HEK293 (cell line): ENCODE results near the gene GUCA2B.
A peak's percentile ranks its signal among the peaks of the same experiment; 100 is the strongest.

Experiments
- CTCF ChIP-seq: fragments of 450-650 bp; formaldehyde crosslinking; IDR thresholded peaks from 2 replicates; pipeline ENCODE4 v1.5.1; 2016; ENCODE audit warnings: missing biosample characterization, missing genetic modification characterization
- EGR2 ChIP-seq: fragments of 450-650 bp; formaldehyde crosslinking; IDR thresholded peaks from 2 replicates; pipeline ENCODE4 v1.5.1; 2016; ENCODE audit warnings: low read depth, missing biosample characterization, missing genetic modification characterization
- GLI2 ChIP-seq: fragments of 450-650 bp; formaldehyde crosslinking; IDR thresholded peaks from 2 replicates; pipeline ENCODE4; 2017; ENCODE audit warnings: missing biosample characterization, missing genetic modification characterization, low read depth, borderline replicate concordance
- GLIS2 ChIP-seq: fragments of 450-650 bp; formaldehyde crosslinking; IDR thresholded peaks from 2 replicates; pipeline ENCODE4 v1.5.1; 2016; ENCODE audit warnings: missing biosample characterization, missing genetic modification characterization
- HOXC10 ChIP-seq: sonication (generic); formaldehyde crosslinking; IDR thresholded peaks from 2 replicates; pipeline ENCODE4 v1.8.1; 2023; ENCODE audit warnings: mild to moderate bottlenecking, missing genetic modification reagents
- KLF10 ChIP-seq: fragments of 450-650 bp; IDR thresholded peaks from 2 replicates; pipeline ENCODE4 v1.5.1; 2018; ENCODE audit warnings: missing biosample characterization, mild to moderate bottlenecking, missing genetic modification characterization
- MEIS1 ChIP-seq: sonication (generic); formaldehyde crosslinking; IDR thresholded peaks from 2 replicates; pipeline ENCODE4 v1.8.1; 2022; ENCODE audit warnings: missing genetic modification reagents, mild to moderate bottlenecking, borderline replicate concordance
- SCRT1 ChIP-seq: fragments of 450-650 bp; formaldehyde crosslinking; IDR thresholded peaks from 2 replicates; pipeline ENCODE4 v1.5.1; 2016; ENCODE audit warnings: missing biosample characterization, missing genetic modification characterization, borderline replicate concordance
- SCRT2 ChIP-seq: fragments of 450-650 bp; formaldehyde crosslinking; IDR thresholded peaks from 2 replicates; pipeline ENCODE4 v1.5.1; 2016; ENCODE audit warnings: missing biosample characterization, missing genetic modification characterization
- SP2 ChIP-seq: fragments of 450-650 bp; formaldehyde crosslinking; IDR thresholded peaks from 2 replicates; pipeline ENCODE4 v1.5.1; 2016; ENCODE audit warnings: missing biosample characterization, missing genetic modification characterization
- SP7 ChIP-seq: fragments of 450-650 bp; formaldehyde crosslinking; IDR thresholded peaks from 2 replicates; pipeline ENCODE4 v1.5.1; 2016; ENCODE audit warnings: missing biosample characterization, missing genetic modification characterization
- YY1 ChIP-seq: fragments of 450-650 bp; formaldehyde crosslinking; IDR thresholded peaks from 2 replicates; pipeline ENCODE4 v1.5.1; 2018; ENCODE audit warnings: missing biosample characterization, missing genetic modification characterization
- ZBTB10 ChIP-seq: fragments of 450-650 bp; formaldehyde crosslinking; IDR thresholded peaks from 2 replicates; pipeline ENCODE4 v1.5.1; 2016; ENCODE audit warnings: missing biosample characterization, missing genetic modification characterization
- ZBTB6 ChIP-seq: fragments of 450-650 bp; formaldehyde crosslinking; IDR thresholded peaks from 2 replicates; pipeline ENCODE4 v1.5.1; 2017; ENCODE audit warnings: missing biosample characterization, missing genetic modification characterization
- ZEB2 ChIP-seq: fragments of 450-650 bp; formaldehyde crosslinking; IDR thresholded peaks from 2 replicates; pipeline ENCODE4 v1.5.1; 2016; ENCODE audit warnings: missing biosample characterization, missing genetic modification characterization
- ZFP3 ChIP-seq: fragments of 450-650 bp; formaldehyde crosslinking; IDR thresholded peaks from 2 replicates; pipeline ENCODE4 v1.5.1; 2016; ENCODE audit warnings: low read depth, missing biosample characterization, missing genetic modification characterization
- ZNF133 ChIP-seq: fragments of 450-650 bp; formaldehyde crosslinking; IDR thresholded peaks from 2 replicates; pipeline ENCODE4 v1.5.1; 2016; ENCODE audit warnings: missing biosample characterization, missing genetic modification characterization
- ZNF2 ChIP-seq: fragments of 450-650 bp; formaldehyde crosslinking; IDR thresholded peaks from 2 replicates; pipeline ENCODE4 v1.5.1; 2016; ENCODE audit warnings: missing biosample characterization, missing genetic modification characterization
- ZNF202 ChIP-seq: fragments of 450-650 bp; formaldehyde crosslinking; IDR thresholded peaks from 2 replicates; pipeline ENCODE4 v1.5.1; 2016; ENCODE audit warnings: missing biosample characterization, missing genetic modification characterization, borderline replicate concordance
- ZNF266 ChIP-seq: fragments of 450-650 bp; formaldehyde crosslinking; IDR thresholded peaks from 2 replicates; pipeline ENCODE4 v1.5.1; 2016; ENCODE audit warnings: missing biosample characterization, missing genetic modification characterization, low read depth
- ZNF394 ChIP-seq: fragments of 450-650 bp; formaldehyde crosslinking; IDR thresholded peaks from 2 replicates; pipeline ENCODE4 v1.5.1; 2016; ENCODE audit warnings: missing biosample characterization, missing genetic modification characterization, mild to moderate bottlenecking, moderate library complexity, borderline replicate concordance
- ZNF423 ChIP-seq: fragments of 450-650 bp; formaldehyde crosslinking; IDR thresholded peaks from 2 replicates; pipeline ENCODE4 v1.5.1; 2016; ENCODE audit warnings: missing biosample characterization, missing genetic modification characterization
- ZNF529 ChIP-seq: fragments of 450-650 bp; formaldehyde crosslinking; IDR thresholded peaks from 2 replicates; pipeline ENCODE4 v1.5.1; 2017; ENCODE audit warnings: missing genetic modification characterization, missing biosample characterization; ENCODE audit not compliant: insufficient replicate concordance
- ZNF596 ChIP-seq: fragments of 450-650 bp; IDR thresholded peaks from 2 replicates; pipeline ENCODE4 v1.5.0; 2018; ENCODE audit warnings: missing biosample characterization, mild to moderate bottlenecking, missing genetic modification characterization, moderate library complexity
- ZNF600 ChIP-seq: fragments of 450-650 bp; formaldehyde crosslinking; IDR thresholded peaks from 2 replicates; pipeline ENCODE4 v1.5.1; 2016; ENCODE audit warnings: missing biosample characterization, missing genetic modification characterization
- ZNF660 ChIP-seq: fragments of 450-650 bp; IDR thresholded peaks from 2 replicates; pipeline ENCODE4 v1.5.1; 2018; ENCODE audit warnings: missing biosample characterization, mild to moderate bottlenecking, missing genetic modification characterization
- ZNF701 ChIP-seq: fragments of 450-650 bp; formaldehyde crosslinking; IDR thresholded peaks from 2 replicates; pipeline ENCODE4 v1.5.1; 2016; ENCODE audit warnings: missing biosample characterization, missing genetic modification characterization
- ZNF791 ChIP-seq: fragments of 450-650 bp; formaldehyde crosslinking; IDR thresholded peaks from 2 replicates; pipeline ENCODE4 v1.5.1; 2016; ENCODE audit warnings: missing biosample characterization, missing genetic modification characterization
- ZNF837 ChIP-seq: fragments of 450-650 bp; formaldehyde crosslinking; IDR thresholded peaks from 2 replicates; pipeline ENCODE4 v1.5.1; 2016; ENCODE audit warnings: missing biosample characterization, missing genetic modification characterization
- ZSCAN18 ChIP-seq: fragments of 450-650 bp; formaldehyde crosslinking; IDR thresholded peaks from 2 replicates; pipeline ENCODE4 v1.5.1; 2016; ENCODE audit warnings: missing biosample characterization, missing genetic modification characterization
- ZXDB ChIP-seq: fragments of 450-650 bp; formaldehyde crosslinking; IDR thresholded peaks from 2 replicates; pipeline ENCODE4 v1.5.1; 2016; ENCODE audit warnings: missing biosample characterization, missing genetic modification characterization
- TF ChIP-seq, protein P1 (sequence below): fragments of 450-650 bp; formaldehyde crosslinking; IDR thresholded peaks from 2 replicates; pipeline ENCODE4 v1.5.1; 2016; ENCODE audit warnings: missing biosample characterization, missing genetic modification characterization, borderline replicate concordance
- TF ChIP-seq, protein P2 (sequence below): fragments of 450-650 bp; formaldehyde crosslinking; IDR thresholded peaks from 2 replicates; pipeline ENCODE4 v1.5.1; 2016; ENCODE audit warnings: missing biosample characterization, missing genetic modification characterization

GUCA2B gene

GRCh38 chr1:42165511-42166210 is 12.5 kb downstream of the GUCA2B start (continued):
- peak; percentile 81 for TF ChIP-seq ZBTB10 (tag by site-specific recombination)
- TF ChIP-seq ZNF660, result no peak; the same call in 1 of the 2 replicates
- TF ChIP-seq SCRT1 (tag by site-specific recombination), result no peak
- peak; percentile 52; the same call in 1 of the 2 replicates for TF ChIP-seq ZNF2 (tag by site-specific recombination)
- no peak for TF ChIP-seq ZNF837 (tag by site-specific recombination)
- 0 out of 2 replicates have a peak, but pooled peaks have one; percentile 31 for TF ChIP-seq ZXDB (tag by site-specific recombination)
- no peak for TF ChIP-seq YY1 (tag by site-specific recombination)
- no peak for TF ChIP-seq MEIS1
- TF ChIP-seq GLIS2 (tag by site-specific recombination), result peak; percentile 23; the same call in 1 of the 2 replicates
- TF ChIP-seq SP2 (tag by site-specific recombination), result peak; percentile 18
- TF ChIP-seq, protein P1, sequence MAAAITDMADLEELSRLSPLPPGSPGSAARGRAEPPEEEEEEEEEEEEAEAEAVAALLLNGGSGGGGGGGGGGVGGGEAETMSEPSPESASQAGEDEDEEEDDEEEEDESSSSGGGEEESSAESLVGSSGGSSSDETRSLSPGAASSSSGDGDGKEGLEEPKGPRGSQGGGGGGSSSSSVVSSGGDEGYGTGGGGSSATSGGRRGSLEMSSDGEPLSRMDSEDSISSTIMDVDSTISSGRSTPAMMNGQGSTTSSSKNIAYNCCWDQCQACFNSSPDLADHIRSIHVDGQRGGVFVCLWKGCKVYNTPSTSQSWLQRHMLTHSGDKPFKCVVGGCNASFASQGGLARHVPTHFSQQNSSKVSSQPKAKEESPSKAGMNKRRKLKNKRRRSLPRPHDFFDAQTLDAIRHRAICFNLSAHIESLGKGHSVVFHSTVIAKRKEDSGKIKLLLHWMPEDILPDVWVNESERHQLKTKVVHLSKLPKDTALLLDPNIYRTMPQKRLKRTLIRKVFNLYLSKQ (tag by site-specific recombination), result no peak
- no peak for TF ChIP-seq ZNF266 (tag by site-specific recombination)
- TF ChIP-seq GLI2 (tag by site-specific recombination), result no peak
- no peak for TF ChIP-seq EGR2 (tag by site-specific recombination)
- TF ChIP-seq SP7 (tag by site-specific recombination), result peak; percentile 78; the same call in 1 of the 2 replicates
- TF ChIP-seq ZEB2 (tag by site-specific recombination), result no peak
- no peak for TF ChIP-seq ZBTB6
- TF ChIP-seq ZNF600 (tag by site-specific recombination), result peak; percentile 91
- 0 out of 2 replicates have a peak, but pooled peaks have one; percentile 57 for TF ChIP-seq ZNF701 (tag by site-specific recombination)
- no peak for TF ChIP-seq ZSCAN18 (tag by site-specific recombination)
- TF ChIP-seq, protein P2, sequence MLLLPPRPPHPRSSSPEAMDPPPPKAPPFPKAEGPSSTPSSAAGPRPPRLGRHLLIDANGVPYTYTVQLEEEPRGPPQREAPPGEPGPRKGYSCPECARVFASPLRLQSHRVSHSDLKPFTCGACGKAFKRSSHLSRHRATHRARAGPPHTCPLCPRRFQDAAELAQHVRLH (tag by site-specific recombination), result no peak
- no peak for TF ChIP-seq SCRT2 (tag by site-specific recombination)
- TF ChIP-seq ZNF202 (tag by site-specific recombination), result no peak
- TF ChIP-seq ZNF394 (tag by site-specific recombination), result no peak
- peak; percentile 51; the same call in 1 of the 2 replicates for TF ChIP-seq KLF10 (tag by site-specific recombination)
- no peak for TF ChIP-seq ZFP3
- TF ChIP-seq ZNF133 (tag by site-specific recombination), result no peak
- no peak for TF ChIP-seq HOXC10
- no peak for TF ChIP-seq ZNF423 (tag by site-specific recombination)
- no peak for TF ChIP-seq ZNF791 (tag by site-specific recombination)
- TF ChIP-seq CTCF (tag by site-specific recombination), result no peak
- no peak for TF ChIP-seq ZNF529
- no peak for TF ChIP-seq ZNF596
